HepG2 (cell line): Measurements from ENCODE around the gene STRIT1. TPM values are rescaled to one million over a fixed set of nuclear protein-coding genes. Genes with fewer than 3 reads are reported as not detected.

Source experiments
- ZFP90 ChIP-seq: sonication (generic); formaldehyde crosslinking; IDR thresholded peaks from 2 replicates; pipeline ENCODE4 v1.8.0; 2022; ENCODE audit warnings: missing genetic modification reagents, mild to moderate bottlenecking, inconsistent platforms, borderline replicate concordance
- ZNF207 ChIP-seq: fragments of 450-650 bp; IDR thresholded peaks from 2 replicates; pipeline ENCODE4 v1.6.1; 2016; ENCODE audit warnings: antibody characterized with exemption, borderline replicate concordance
- ZNF605 ChIP-seq: sonication (generic); formaldehyde crosslinking; IDR thresholded peaks from 2 replicates; pipeline ENCODE4 v1.8.0; 2022; ENCODE audit warnings: mild to moderate bottlenecking, missing genetic modification reagents
- polyA plus RNA-seq, 8 experiments: library from polyadenylated mRNA; depleted of rRNA in 3 of 8; stranded (reverse) in 7 of 8; unstranded in 1 of 8; fragments of >200 nt; fragmentation: Illumina TruSeq in 4 of 8; extraction: Trizol in 4 of 8; gene quantifications; 2 replicates each; pipeline versions ENCODE4 v1.2.1 to v1.2.3, GENCODE V29; 2011 to 2016; ENCODE audit warnings: low read depth in 4 of 8, missing spikeins in 1 of 8, mixed read lengths in 1 of 8; ENCODE audit not compliant: insufficient read depth in 1 of 8
- total RNA-seq, 5 experiments: library from RNA; depleted of rRNA; stranded (reverse); fragments of >200 nt; fragmentation: Illumina TruSeq; extraction: Trizol; gene quantifications; 2 replicates each; pipeline ENCODE4 v1.2.3, GENCODE V29; 2016; ENCODE audit warnings: low read depth in 1 of 5
- TF ChIP-seq, protein P1 (sequence below): sonication (generic); formaldehyde crosslinking; IDR thresholded peaks from 2 replicates; pipeline ENCODE4 v1.4.0; 2020; ENCODE audit warnings: missing genetic modification reagents
- TF ChIP-seq, protein P2 (sequence below): sonication (generic); formaldehyde crosslinking; IDR thresholded peaks from 2 replicates; pipeline ENCODE4 v1.5.1; 2020; ENCODE audit warnings: missing genetic modification reagents, mild to moderate bottlenecking, borderline replicate concordance
- TF ChIP-seq, protein P3 (sequence below): sonication (generic); formaldehyde crosslinking; IDR thresholded peaks from 2 replicates; pipeline ENCODE4 v1.4.0; 2020; ENCODE audit warnings: missing genetic modification reagents, borderline replicate concordance

The STRIT1 gene
- total and polyA plus RNA-seq, 2 of the 13 experiments (the other 11 are each of a cell fraction or from before 2014, with no cell fraction given) = not detected

DNA sequence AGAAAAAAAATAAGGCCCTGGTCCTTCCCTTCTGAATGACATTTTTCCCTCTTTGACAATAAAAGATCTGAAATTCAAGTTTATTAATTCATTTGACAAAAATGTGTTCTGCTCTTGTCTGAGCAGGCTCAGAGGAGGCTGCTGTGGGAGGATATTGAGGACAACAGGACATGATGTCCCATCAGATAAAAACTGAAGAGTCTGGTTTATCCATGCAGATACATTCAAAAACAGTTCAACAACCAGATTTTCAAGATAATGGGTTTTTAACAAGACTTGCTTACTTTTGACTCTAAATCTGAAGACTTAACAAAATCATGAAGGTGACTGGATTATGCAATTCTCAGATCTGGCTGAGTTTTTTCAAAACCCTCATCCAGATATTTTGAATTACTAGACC is 36.9 kb upstream of the STRIT1 start (continued):
- TF ChIP-seq, protein P1, sequence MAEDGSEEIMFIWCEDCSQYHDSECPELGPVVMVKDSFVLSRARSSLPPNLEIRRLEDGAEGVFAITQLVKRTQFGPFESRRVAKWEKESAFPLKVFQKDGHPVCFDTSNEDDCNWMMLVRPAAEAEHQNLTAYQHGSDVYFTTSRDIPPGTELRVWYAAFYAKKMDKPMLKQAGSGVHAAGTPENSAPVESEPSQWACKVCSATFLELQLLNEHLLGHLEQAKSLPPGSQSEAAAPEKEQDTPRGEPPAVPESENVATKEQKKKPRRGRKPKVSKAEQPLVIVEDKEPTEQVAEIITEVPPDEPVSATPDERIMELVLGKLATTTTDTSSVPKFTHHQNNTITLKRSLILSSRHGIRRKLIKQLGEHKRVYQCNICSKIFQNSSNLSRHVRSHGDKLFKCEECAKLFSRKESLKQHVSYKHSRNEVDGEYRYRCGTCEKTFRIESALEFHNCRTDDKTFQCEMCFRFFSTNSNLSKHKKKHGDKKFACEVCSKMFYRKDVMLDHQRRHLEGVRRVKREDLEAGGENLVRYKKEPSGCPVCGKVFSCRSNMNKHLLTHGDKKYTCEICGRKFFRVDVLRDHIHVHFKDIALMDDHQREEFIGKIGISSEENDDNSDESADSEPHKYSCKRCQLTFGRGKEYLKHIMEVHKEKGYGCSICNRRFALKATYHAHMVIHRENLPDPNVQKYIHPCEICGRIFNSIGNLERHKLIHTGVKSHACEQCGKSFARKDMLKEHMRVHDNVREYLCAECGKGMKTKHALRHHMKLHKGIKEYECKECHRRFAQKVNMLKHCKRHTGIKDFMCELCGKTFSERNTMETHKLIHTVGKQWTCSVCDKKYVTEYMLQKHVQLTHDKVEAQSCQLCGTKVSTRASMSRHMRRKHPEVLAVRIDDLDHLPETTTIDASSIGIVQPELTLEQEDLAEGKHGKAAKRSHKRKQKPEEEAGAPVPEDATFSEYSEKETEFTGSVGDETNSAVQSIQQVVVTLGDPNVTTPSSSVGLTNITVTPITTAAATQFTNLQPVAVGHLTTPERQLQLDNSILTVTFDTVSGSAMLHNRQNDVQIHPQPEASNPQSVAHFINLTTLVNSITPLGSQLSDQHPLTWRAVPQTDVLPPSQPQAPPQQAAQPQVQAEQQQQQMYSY = no peak
- TF ChIP-seq, protein P2, sequence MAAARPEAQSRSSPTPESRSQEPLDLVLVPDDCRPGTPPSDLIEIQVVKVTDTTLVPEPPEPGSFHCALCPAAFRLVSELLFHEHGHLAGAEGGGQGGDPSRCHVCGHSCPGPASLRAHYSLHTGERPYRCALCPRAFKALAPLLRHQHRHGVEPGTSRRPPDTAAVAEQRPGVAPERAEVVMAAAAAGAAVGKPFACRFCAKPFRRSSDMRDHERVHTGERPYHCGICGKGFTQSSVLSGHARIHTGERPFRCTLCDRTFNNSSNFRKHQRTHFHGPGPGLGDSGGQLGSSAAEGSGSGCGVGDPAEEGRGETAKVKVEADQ = no peak
- TF ChIP-seq, protein P3, sequence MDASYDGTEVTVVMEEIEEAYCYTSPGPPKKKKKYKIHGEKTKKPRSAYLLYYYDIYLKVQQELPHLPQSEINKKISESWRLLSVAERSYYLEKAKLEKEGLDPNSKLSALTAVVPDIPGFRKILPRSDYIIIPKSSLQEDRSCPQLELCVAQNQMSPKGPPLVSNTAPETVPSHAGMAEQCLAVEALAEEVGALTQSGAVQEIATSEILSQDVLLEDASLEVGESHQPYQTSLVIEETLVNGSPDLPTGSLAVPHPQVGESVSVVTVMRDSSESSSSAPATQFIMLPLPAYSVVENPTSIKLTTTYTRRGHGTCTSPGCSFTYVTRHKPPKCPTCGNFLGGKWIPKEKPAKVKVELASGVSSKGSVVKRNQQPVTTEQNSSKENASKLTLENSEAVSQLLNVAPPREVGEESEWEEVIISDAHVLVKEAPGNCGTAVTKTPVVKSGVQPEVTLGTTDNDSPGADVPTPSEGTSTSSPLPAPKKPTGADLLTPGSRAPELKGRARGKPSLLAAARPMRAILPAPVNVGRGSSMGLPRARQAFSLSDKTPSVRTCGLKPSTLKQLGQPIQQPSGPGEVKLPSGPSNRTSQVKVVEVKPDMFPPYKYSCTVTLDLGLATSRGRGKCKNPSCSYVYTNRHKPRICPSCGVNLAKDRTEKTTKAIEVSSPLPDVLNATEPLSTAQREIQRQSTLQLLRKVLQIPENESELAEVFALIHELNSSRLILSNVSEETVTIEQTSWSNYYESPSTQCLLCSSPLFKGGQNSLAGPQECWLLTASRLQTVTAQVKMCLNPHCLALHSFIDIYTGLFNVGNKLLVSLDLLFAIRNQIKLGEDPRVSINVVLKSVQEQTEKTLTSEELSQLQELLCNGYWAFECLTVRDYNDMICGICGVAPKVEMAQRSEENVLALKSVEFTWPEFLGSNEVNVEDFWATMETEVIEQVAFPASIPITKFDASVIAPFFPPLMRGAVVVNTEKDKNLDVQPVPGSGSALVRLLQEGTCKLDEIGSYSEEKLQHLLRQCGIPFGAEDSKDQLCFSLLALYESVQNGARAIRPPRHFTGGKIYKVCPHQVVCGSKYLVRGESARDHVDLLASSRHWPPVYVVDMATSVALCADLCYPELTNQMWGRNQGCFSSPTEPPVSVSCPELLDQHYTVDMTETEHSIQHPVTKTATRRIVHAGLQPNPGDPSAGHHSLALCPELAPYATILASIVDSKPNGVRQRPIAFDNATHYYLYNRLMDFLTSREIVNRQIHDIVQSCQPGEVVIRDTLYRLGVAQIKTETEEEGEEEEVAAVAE = no peak
- TF ChIP-seq ZNF605 (CRISPR knock-in tag) (no peak), ZNF207 (no peak), ZFP90 (no peak)
